GM18951 (cell line): ENCODE data around the gene SLC1A7.

Source experiments
- POLR2A ChIP-seq: IDR thresholded peaks from 4 replicates; pipeline ENCODE4 v1.6.1; 2011; ENCODE audit warnings: mild to moderate bottlenecking; ENCODE audit not compliant: insufficient read length, insufficient read depth; ENCODE audit errors: extremely low read depth
- in situ Hi-C: fragments of 300-500 bp; cut with MboI; formaldehyde crosslinking; loops from one replicate; pipeline ENCODE4 v1.12.0; 2022; ENCODE audit warnings: low sequenced_read_pairs, mixed read lengths, inconsistent platforms; ENCODE audit not compliant: unreplicated experiment

Gene SLC1A7

DNA sequence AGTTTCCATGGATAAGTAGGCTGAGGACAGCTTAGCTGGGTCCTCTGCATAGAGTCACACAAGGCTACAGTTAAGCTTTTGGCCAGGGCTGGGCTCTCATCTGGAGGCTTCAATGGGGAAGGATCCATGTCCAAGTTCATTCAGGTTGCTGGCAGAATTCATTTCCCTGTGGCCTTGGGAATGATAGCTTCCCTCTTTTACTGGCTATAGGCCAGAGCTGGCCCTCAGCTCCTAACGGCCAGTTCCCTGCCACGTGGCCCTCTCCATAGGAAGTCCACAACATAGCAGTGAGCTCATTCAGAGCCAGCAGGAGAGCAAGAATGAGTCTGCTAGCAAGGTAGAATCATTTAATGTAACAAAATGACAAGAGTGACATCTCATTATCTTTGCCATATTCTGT lies 95.5 kb downstream of the SLC1A7 start:
- in situ Hi-C loops: no loop called here
- TF ChIP-seq POLR2A: no peak

DNA sequence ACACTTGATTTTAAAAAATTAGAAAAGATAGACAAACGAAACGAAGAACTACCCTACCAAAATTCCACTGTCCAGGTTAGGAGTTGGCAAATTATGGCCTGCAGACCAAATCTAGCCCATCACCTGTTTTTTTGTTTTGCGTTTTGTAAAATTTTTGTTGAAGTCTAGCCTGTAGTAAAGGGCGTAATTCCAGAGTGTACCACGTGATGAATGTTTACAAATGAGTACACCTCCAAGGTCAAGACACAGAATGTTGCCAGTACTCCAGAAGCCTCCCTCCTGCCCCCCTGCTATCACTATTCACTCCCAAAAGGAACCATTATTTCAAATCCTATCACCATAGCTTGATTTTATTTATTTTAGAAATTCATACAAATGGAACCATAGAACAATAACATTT lies 97.5 kb downstream of the SLC1A7 start:
- no peak for TF ChIP-seq POLR2A
- in situ Hi-C loops: no loop called here

DNA sequence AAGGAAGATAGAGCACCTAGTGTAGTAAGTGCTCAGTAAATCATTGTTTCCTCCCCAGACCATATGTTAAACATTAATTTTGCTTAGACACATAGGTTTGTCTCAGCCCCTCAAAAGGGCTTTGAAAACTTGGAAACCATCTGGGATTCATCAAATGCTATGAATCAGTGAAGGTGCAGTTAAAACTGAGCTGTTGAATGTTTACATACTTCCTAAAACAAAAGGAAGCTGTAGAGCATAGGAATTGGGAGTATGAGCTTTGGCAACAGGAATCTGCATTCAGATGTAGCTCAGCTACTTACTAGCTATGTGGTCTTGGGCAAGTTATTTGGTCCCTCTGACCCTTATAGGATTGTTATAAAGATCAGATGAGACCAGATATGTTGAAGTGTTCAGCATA lies 99.2 kb downstream of the SLC1A7 start:
- in situ Hi-C loops: no loop called here
- TF ChIP-seq POLR2A: no peak

- in situ Hi-C loops: no loop called here
- no peak for TF ChIP-seq POLR2A
Measured at GRCh38 chr1:53038566-53038965, 103.9 kb downstream of the SLC1A7 start.
